ENCODE measurements around the gene MTIF2. TPM values are rescaled to one million over a fixed set of nuclear protein-coding genes. Genes with fewer than 3 reads are reported as not detected.
A peak's percentile ranks its signal among the peaks of the same experiment; 100 is the strongest.

MTIF2 gene, protein sequence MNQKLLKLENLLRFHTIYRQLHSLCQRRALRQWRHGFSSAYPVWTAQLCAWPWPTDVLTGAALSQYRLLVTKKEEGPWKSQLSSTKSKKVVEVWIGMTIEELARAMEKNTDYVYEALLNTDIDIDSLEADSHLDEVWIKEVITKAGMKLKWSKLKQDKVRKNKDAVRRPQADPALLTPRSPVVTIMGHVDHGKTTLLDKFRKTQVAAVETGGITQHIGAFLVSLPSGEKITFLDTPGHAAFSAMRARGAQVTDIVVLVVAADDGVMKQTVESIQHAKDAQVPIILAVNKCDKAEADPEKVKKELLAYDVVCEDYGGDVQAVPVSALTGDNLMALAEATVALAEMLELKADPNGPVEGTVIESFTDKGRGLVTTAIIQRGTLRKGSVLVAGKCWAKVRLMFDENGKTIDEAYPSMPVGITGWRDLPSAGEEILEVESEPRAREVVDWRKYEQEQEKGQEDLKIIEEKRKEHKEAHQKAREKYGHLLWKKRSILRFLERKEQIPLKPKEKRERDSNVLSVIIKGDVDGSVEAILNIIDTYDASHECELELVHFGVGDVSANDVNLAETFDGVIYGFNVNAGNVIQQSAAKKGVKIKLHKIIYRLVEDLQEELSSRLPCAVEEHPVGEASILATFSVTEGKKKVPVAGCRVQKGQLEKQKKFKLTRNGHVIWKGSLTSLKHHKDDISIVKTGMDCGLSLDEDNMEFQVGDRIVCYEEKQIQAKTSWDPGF
- total RNA-seq (2021) (38.9 to 43.9 TPM (median 39.8 TPM) in 3 replicates), Bru-seq, nascent RNA (percentile 79 among the genes with signal in this experiment)
- long read RNA-seq, experiment 1, transcript MTIF2-203 (13 exons, 2,221 nt): minor isoform, 5 of 116 reads
- long read RNA-seq, experiment 1, transcript MTIF2-201 (16 exons, 2,528 nt): major isoform, 49 of 116 reads
- long read RNA-seq, experiment 1, partial matches to known transcripts: 21 of 116 reads
- long read RNA-seq, experiment 1, other reads (novel, unspliced or antisense): 40 of 116 reads
- long read RNA-seq, experiment 2, transcript MTIF2-201 (16 exons, 2,528 nt): major isoform, 14 of 69 reads
- long read RNA-seq, experiment 2, partial matches to known transcripts: 33 of 69 reads
- long read RNA-seq, experiment 2, other reads (novel, unspliced or antisense): 21 of 69 reads
- long read RNA-seq, experiment 3, transcript MTIF2-201 (16 exons, 2,528 nt): major isoform, 47 of 98 reads
- long read RNA-seq, experiment 3, partial matches to known transcripts: 11 of 98 reads
- long read RNA-seq, experiment 3, other reads (novel, unspliced or antisense): 33 of 98 reads

GRCh38 chr2:55268907-55269644, at the start of gene MTIF2:
Gene MTIF2 (minus strand): TSS chr2:55269231. CDS start chr2:55263858, 5,373 bp downstream.
- ChIA-PET POLR2A (no interaction called here), CTCF (no interaction called here)
- H3K4me1 Mint-ChIP-seq: peaks cover 10% of the 10 kb centered on the region; the same call in 1 of the 2 replicates
- no peaks in the 10 kb centered on the region for H3K27me3 Mint-ChIP-seq (ENCODE audit: low read depth)
- no peaks in the 10 kb centered on the region for H3K9me3 Mint-ChIP-seq
- DNase-seq (ENCODE audit: low spot score): peak; percentile 95
- ATAC-seq: peak; percentile 97
- peaks cover 10% of the 10 kb centered on the region for H3K36me3 Mint-ChIP-seq
- H3K4me3 Mint-ChIP-seq: peak within 1 kb of the TSS; percentile 95
- H3K27ac Mint-ChIP-seq: peak within 1 kb of the TSS; percentile 85
- TF ChIP-seq ATF6 (CRISPR knock-in tag; IDR thresholded peaks at IDR 0.05): no peak
- TF ChIP-seq NFYB (CRISPR knock-in tag; conservative IDR thresholded peaks at IDR 0.05; ENCODE audit: low read depth): no peak
- TF ChIP-seq STAT6 (CRISPR knock-in tag; conservative IDR thresholded peaks at IDR 0.05; ENCODE audit: low read depth): no peak
- peak; percentile 82; the same call in 1 of the 2 replicates for TF ChIP-seq FOXP1 (CRISPR knock-in tag; IDR thresholded peaks at IDR 0.05; ENCODE audit: borderline replicate concordance)
- TF ChIP-seq ZNF138 (CRISPR knock-in tag; conservative IDR thresholded peaks at IDR 0.05): no peak
- TF ChIP-seq NFE2L1 (CRISPR knock-in tag; IDR thresholded peaks at IDR 0.05): 0 out of 2 replicates have a peak, but pooled peaks have one; percentile 14
- TF ChIP-seq AFF4 (CRISPR knock-in tag; IDR thresholded peaks at IDR 0.05; ENCODE audit: borderline replicate concordance): peak; percentile 60; the same call in 1 of the 2 replicates
- peak; percentile 81; the same call in 1 of the 2 replicates for TF ChIP-seq ZNF281 (CRISPR knock-in tag; IDR thresholded peaks at IDR 0.05)
- TF ChIP-seq RELA (CRISPR knock-in tag; IDR thresholded peaks at IDR 0.05; ENCODE audit: borderline replicate concordance): no peak
- TF ChIP-seq, protein P1, sequence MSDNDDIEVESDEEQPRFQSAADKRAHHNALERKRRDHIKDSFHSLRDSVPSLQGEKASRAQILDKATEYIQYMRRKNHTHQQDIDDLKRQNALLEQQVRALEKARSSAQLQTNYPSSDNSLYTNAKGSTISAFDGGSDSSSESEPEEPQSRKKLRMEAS (CRISPR knock-in tag; IDR thresholded peaks at IDR 0.05): peak; percentile 85
- no peak for TF ChIP-seq EMX1 (CRISPR knock-in tag; IDR thresholded peaks at IDR 0.05)
- no peak for TF ChIP-seq GTF2I (CRISPR knock-in tag; conservative IDR thresholded peaks at IDR 0.05)
- no peak for TF ChIP-seq ZNF121 (CRISPR knock-in tag; IDR thresholded peaks at IDR 0.05)
- TF ChIP-seq TCF7 (CRISPR knock-in tag; IDR thresholded peaks at IDR 0.05; ENCODE audit: low read depth): no peak
- no peak for TF ChIP-seq OVOL2 (CRISPR knock-in tag; IDR thresholded peaks at IDR 0.05; ENCODE audit: borderline replicate concordance)
- no peak for TF ChIP-seq ZNF317 (CRISPR knock-in tag; IDR thresholded peaks at IDR 0.05; ENCODE audit: borderline replicate concordance, low read depth)
- TF ChIP-seq IRF2 (CRISPR knock-in tag; IDR thresholded peaks at IDR 0.05; ENCODE audit: borderline replicate concordance, low read depth): no peak
- TF ChIP-seq, protein P2, sequence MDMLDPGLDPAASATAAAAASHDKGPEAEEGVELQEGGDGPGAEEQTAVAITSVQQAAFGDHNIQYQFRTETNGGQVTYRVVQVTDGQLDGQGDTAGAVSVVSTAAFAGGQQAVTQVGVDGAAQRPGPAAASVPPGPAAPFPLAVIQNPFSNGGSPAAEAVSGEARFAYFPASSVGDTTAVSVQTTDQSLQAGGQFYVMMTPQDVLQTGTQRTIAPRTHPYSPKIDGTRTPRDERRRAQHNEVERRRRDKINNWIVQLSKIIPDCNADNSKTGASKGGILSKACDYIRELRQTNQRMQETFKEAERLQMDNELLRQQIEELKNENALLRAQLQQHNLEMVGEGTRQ (CRISPR knock-in tag; IDR thresholded peaks at IDR 0.05): no peak
- no peak for TF ChIP-seq ZNF396 (CRISPR knock-in tag; IDR thresholded peaks at IDR 0.05; ENCODE audit: borderline replicate concordance)
- no peak for TF ChIP-seq NFATC4 (CRISPR knock-in tag; IDR thresholded peaks at IDR 0.05)

All from WTC11 (cell line).